K562 (cell line): ENCODE data around the gene C21orf58. TPM values are rescaled to one million over a fixed set of nuclear protein-coding genes. Genes with fewer than 3 reads are reported as not detected.

Experiments used
- CTBP1 ChIP-seq: fragments of 450-650 bp; IDR thresholded peaks from 2 replicates; pipeline ENCODE4 v1.6.1; 2016; ENCODE audit warnings: borderline replicate concordance
- E2F1 ChIP-seq: sonication (generic); formaldehyde crosslinking; IDR thresholded peaks from 2 replicates; pipeline ENCODE4 v1.8.1; 2023; ENCODE audit warnings: mild to moderate bottlenecking, missing genetic modification reagents, moderate library complexity
- ETS1 ChIP-seq: conservative IDR thresholded peaks from 2 replicates; pipeline ENCODE4 v1.6.1; 2011; ENCODE audit warnings: low read depth, mild to moderate bottlenecking, low read length; ENCODE audit not compliant: control insufficient read depth
- FOXP4 ChIP-seq: sonication (generic); formaldehyde crosslinking; IDR thresholded peaks from 2 replicates; pipeline ENCODE4 v1.8.0; 2022; ENCODE audit warnings: mild to moderate bottlenecking, missing genetic modification reagents, borderline replicate concordance
- TARDBP ChIP-seq: fragments of 450-650 bp; IDR thresholded peaks from 2 replicates; pipeline ENCODE4 v1.6.1; 2016
- TBL1XR1 ChIP-seq, 2 experiments: IDR thresholded peaks; 2 replicates each; pipeline ENCODE4 v1.6.1; 2012; ENCODE audit warnings: improper control_type of control experiment in 2 of 2, low read length in 2 of 2, mild to moderate bottlenecking in 1 of 2
- TCFL5 ChIP-seq: fragments of 250-450 bp; sonication (Bioruptor Pico); conservative IDR thresholded peaks from 2 replicates; pipeline ENCODE4 v1.6.1; 2021; ENCODE audit warnings: mild to moderate bottlenecking, moderate library complexity, matching md5 sums
- TEAD1 ChIP-seq, 2 experiments: fragments of 450-650 bp in 1 of 2; sonication (generic) in 1 of 2; formaldehyde crosslinking; IDR thresholded peaks; 2 replicates each; pipeline versions ENCODE4 v1.4.0 to v1.8.0; 2020 to 2022; ENCODE audit warnings: mild to moderate bottlenecking in 2 of 2, missing genetic modification reagents in 1 of 2
- TEAD4 ChIP-seq, 2 experiments: sonication (generic) in 1 of 2; formaldehyde crosslinking in 1 of 2; IDR thresholded peaks; 2 replicates each; pipeline versions ENCODE4 v1.6.1 to v1.8.0; 2012 to 2022; ENCODE audit warnings: borderline replicate concordance in 1 of 2, inconsistent platforms in 1 of 2, low read length in 1 of 2, mild to moderate bottlenecking in 1 of 2, missing genetic modification reagents in 1 of 2
- polyA plus RNA-seq, 8 experiments: library from polyadenylated mRNA; depleted of rRNA in 4 of 8; stranded (reverse) in 5 of 8; unstranded in 3 of 8; fragments of >200 nt; fragmentation: Nextera tagmentation in 2 of 8; fragmentation: Illumina TruSeq in 1 of 8; extraction: Ambion mirVana in 2 of 8; extraction: Trizol in 1 of 8; gene quantifications; 2 replicates each; pipeline versions ENCODE4 v1.2.1 to v1.2.3, GENCODE V29; 2011 to 2014; ENCODE audit warnings: inconsistent platforms in 1 of 8, missing spikeins in 1 of 8
- total RNA-seq, 7 experiments: library from RNA; depleted of rRNA in 6 of 7; stranded (reverse); fragments of >200 nt in 6 of 7; fragmentation: Illumina TruSeq in 2 of 7; extraction: Trizol in 2 of 7; gene quantifications; 2 replicates each; pipeline versions ENCODE4 v1.2.1 to v1.2.3, GENCODE V29; 2011 to 2021; ENCODE audit warnings: low replicate concordance in 1 of 7
- TF ChIP-seq, protein P1 (sequence below): sonication (generic); formaldehyde crosslinking; IDR thresholded peaks from 2 replicates; pipeline ENCODE4 v1.8.0; 2022; ENCODE audit warnings: mild to moderate bottlenecking, missing genetic modification reagents

The C21orf58 gene
- total and polyA plus RNA-seq, 9 of the 15 experiments (the other 6 are each of a cell fraction or from before 2014, with no cell fraction given): 1.2 to 30.5 (median 12.4) TPM

- TF ChIP-seq ETS1: peak; percentile 70
- TF ChIP-seq TEAD4 (IDR thresholded peaks at IDR 0.05; ENCODE audit: low read length): peak; percentile 45
- peak; percentile 89; the same call in 1 of the 2 replicates for TF ChIP-seq TEAD4 (CRISPR knock-in tag; IDR thresholded peaks at IDR 0.05; ENCODE audit: borderline replicate concordance)
- TF ChIP-seq E2F1 (CRISPR knock-in tag): peak; percentile 93
- TF ChIP-seq TBL1XR1 (IDR thresholded peaks at IDR 0.05; ENCODE audit: low read length in 2 of 2): peak in 1 of 2 experiments; percentile 10; a peak in 3 of 4 replicates
- peak; percentile 83; the same call in 1 of the 2 replicates for TF ChIP-seq TARDBP
- TF ChIP-seq TCFL5 (CRISPR knock-in tag): no peak
- peak; percentile 89 for TF ChIP-seq CTBP1
- peak; percentile 92; the same call in 1 of the 2 replicates for TF ChIP-seq FOXP4 (CRISPR knock-in tag)
- TF ChIP-seq TEAD1 (CRISPR knock-in tag; IDR thresholded peaks at IDR 0.05): peak; percentile 65 to 95; a peak in 2 of 4 replicates
- TF ChIP-seq, protein P1, sequence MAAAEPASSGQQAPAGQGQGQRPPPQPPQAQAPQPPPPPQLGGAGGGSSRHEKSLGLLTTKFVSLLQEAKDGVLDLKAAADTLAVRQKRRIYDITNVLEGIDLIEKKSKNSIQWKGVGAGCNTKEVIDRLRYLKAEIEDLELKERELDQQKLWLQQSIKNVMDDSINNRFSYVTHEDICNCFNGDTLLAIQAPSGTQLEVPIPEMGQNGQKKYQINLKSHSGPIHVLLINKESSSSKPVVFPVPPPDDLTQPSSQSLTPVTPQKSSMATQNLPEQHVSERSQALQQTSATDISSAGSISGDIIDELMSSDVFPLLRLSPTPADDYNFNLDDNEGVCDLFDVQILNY (CRISPR knock-in tag): peak; percentile 53; the same call in 1 of the 2 replicates
Measured at GRCh38 chr21:46285761-46286647, 37.7 kb downstream of the C21orf58 start, which contains the start of gene YBEY (continued).
